Activated CD8-positive, alpha-beta memory T cell treated with anti-CD3 and anti-CD28 coated beads for 48 hours (primary cell): ENCODE measurements around the gene STK35.

Source experiments
- DNase-seq, 3 experiments: peaks; one replicate each; pipeline ENCODE4 v3.0.0-alpha.2; 2020; ENCODE audit warnings: low read depth in 2 of 3, low spot score in 2 of 3

The STK35 gene

GRCh38 chr20:2133318-2134183 is 31.9 kb downstream of the STK35 start:
- DNase-seq = no peak

- DNase-seq = no peak
These were observed 33.4 kb downstream of the STK35 start for GRCh38 chr20:2135013-2135412.

GRCh38 chr20:2136275-2136674 is 34.6 kb downstream of the STK35 start:
- no peak for DNase-seq

GRCh38 chr20:2137552-2138201 is 36.0 kb downstream of the STK35 start:
- DNase-seq = no peak

GRCh38 chr20:2138396-2138795 is 36.8 kb downstream of the STK35 start:
- DNase-seq = no peak

- no peak for DNase-seq
These were observed 37.6 kb downstream of the STK35 start for GRCh38 chr20:2139250-2139649.

GRCh38 chr20:2139736-2140135 is 38.1 kb downstream of the STK35 start:
- DNase-seq = no peak

GRCh38 chr20:2140561-2140960 is 38.9 kb downstream of the STK35 start:
- no peak for DNase-seq

GRCh38 chr20:2141600-2142575 is 40.3 kb downstream of the STK35 start:
- no peak for DNase-seq

- DNase-seq = no peak
These were observed 41.0 kb downstream of the STK35 start for GRCh38 chr20:2142649-2143048.

- DNase-seq = no peak
These were observed 42.0 kb downstream of the STK35 start for GRCh38 chr20:2143594-2143993.

- DNase-seq = no peak
These were observed 43.2 kb downstream of the STK35 start for GRCh38 chr20:2144850-2145249.

GRCh38 chr20:2145376-2145775 is 43.7 kb downstream of the STK35 start:
- DNase-seq = no peak

GRCh38 chr20:2146080-2146867 is 44.6 kb downstream of the STK35 start:
- DNase-seq = no peak

GRCh38 chr20:2149507-2149906 is 47.9 kb downstream of the STK35 start:
- no peak for DNase-seq

- no peak for DNase-seq
These were observed 49.0 kb downstream of the STK35 start for GRCh38 chr20:2150660-2151059.

GRCh38 chr20:2151858-2152281 is 50.2 kb downstream of the STK35 start:
- DNase-seq = no peak

- DNase-seq = no peak
These were observed 50.7 kb downstream of the STK35 start for GRCh38 chr20:2152317-2152716.

- DNase-seq = no peak
These were observed 51.7 kb downstream of the STK35 start for GRCh38 chr20:2153326-2153725.

GRCh38 chr20:2156224-2156623 is 54.6 kb downstream of the STK35 start:
- DNase-seq = no peak
